Gastroesophageal sphincter (tissue), 4 donors: Measurements from ENCODE around the gene TMED3. TPM values are rescaled to one million over a fixed set of nuclear protein-coding genes. Genes with fewer than 3 reads are reported as not detected.

Source experiments
- ATAC-seq: fragments of 150-250 bp; one replicate; pipeline ENCODE4 v1.9.1; 2016; ENCODE audit warnings: mild to moderate bottlenecking, moderate library complexity
- H3K27ac ChIP-seq, 4 donors: fragments of 200-600 bp; sonication (generic) in 3 of 4; 1 replicate in 3 of 4; 2 replicates in 1 of 4; pipeline ENCODE4 v1.5.1; 2016 to 2019
- H3K27me3 ChIP-seq: fragments of 200-600 bp; sonication (generic); one replicate; pipeline ENCODE4 v1.5.1; 2019
- H3K36me3 ChIP-seq, 2 donors: fragments of 200-600 bp; sonication (generic); one replicate each; pipeline ENCODE4 v1.5.1; 2019; ENCODE audit warnings: control low read depth in 1 of 2
- H3K4me1 ChIP-seq, 3 donors: fragments of 200-600 bp; sonication (generic); 1 replicate in 2 of 3; 2 replicates in 1 of 3; pipeline ENCODE4 v1.5.1; 2016 to 2019; ENCODE audit warnings: control low read depth in 2 of 3
- H3K4me3 ChIP-seq, 2 donors: fragments of 200-600 bp; sonication (generic); one replicate each; pipeline ENCODE4 v1.5.1; 2019; ENCODE audit warnings: mild to moderate bottlenecking in 1 of 2, moderate library complexity in 1 of 2
- H3K9me3 ChIP-seq, 3 donors: fragments of 200-600 bp; sonication (generic); one replicate each; pipeline ENCODE4 v1.5.1; 2017 to 2019; ENCODE audit warnings: control low read depth in 2 of 3
- EP300 ChIP-seq: sonication (generic); formaldehyde crosslinking; IDR thresholded peaks from one replicate; pipeline ENCODE4 v1.6.1; 2017; ENCODE audit warnings: antibody characterized with exemption, mild to moderate bottlenecking
- POLR2A ChIP-seq, 2 donors: fragments of 450-650 bp; IDR thresholded peaks; one replicate each; pipeline ENCODE4 v1.6.1; 2017; ENCODE audit warnings: antibody characterized with exemption in 2 of 2, mild to moderate bottlenecking in 2 of 2, moderate library complexity in 1 of 2
- POLR2AphosphoS5 ChIP-seq: sonication (generic); formaldehyde crosslinking; IDR thresholded peaks from one replicate; pipeline ENCODE4 v1.6.1; 2017; ENCODE audit warnings: antibody characterized with exemption
- WGBS, 2 donors: methylation state at CpG; one replicate each; pipeline ENCODE4 v1.1.5; 2018; ENCODE audit warnings: low coverage in 1 of 2; 5-methylcytosine and 5-hydroxymethylcytosine counted together
- total RNA-seq, 4 donors: library from RNA; depleted of rRNA; stranded (reverse); fragments of >200 nt; gene quantifications; one replicate each; pipeline ENCODE4 v1.1.0, GENCODE V29; 2016
- TF ChIP-seq, protein P1 (sequence below), 4 experiments: fragments of 200-600 bp in 2 of 4; fragments of 450-650 bp in 2 of 4; sonication (generic) in 1 of 4; IDR thresholded peaks; one replicate each; pipeline ENCODE4 v1.5.1; 2017 to 2019; ENCODE audit warnings: antibody characterized with exemption in 4 of 4, mild to moderate bottlenecking in 2 of 4, moderate library complexity in 2 of 4

Gene TMED3
- total RNA-seq, 4 donors from 2014 or later = 14.6 to 31.1 (median 26.7) TPM

DNA sequence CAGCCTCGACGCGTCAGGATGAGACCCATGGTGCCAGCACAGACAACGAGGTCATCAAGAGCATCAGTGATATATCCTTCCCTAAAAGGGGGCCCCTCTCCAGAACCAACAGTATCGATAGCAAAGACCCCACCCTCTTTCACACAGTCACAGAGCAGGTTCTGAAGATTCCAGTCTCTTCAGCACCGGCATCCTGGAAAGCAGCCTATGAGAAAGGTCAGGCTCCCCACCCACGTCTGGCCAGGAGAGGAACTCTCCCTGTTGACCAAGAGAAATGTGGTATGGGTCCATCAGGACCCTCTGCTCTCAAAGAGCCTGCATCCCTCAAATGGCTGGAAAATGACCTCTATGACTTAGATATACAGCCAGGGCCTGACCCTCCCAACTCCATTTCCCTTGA is 16.8 kb upstream of the TMED3 start:
- no peaks in the 10 kb centered on the region for H3K4me1 ChIP-seq
- TF ChIP-seq POLR2A (IDR thresholded peaks at IDR 0.05) (no peak), POLR2AphosphoS5 (no peak), EP300 (no peak)
- TF ChIP-seq, protein P1, sequence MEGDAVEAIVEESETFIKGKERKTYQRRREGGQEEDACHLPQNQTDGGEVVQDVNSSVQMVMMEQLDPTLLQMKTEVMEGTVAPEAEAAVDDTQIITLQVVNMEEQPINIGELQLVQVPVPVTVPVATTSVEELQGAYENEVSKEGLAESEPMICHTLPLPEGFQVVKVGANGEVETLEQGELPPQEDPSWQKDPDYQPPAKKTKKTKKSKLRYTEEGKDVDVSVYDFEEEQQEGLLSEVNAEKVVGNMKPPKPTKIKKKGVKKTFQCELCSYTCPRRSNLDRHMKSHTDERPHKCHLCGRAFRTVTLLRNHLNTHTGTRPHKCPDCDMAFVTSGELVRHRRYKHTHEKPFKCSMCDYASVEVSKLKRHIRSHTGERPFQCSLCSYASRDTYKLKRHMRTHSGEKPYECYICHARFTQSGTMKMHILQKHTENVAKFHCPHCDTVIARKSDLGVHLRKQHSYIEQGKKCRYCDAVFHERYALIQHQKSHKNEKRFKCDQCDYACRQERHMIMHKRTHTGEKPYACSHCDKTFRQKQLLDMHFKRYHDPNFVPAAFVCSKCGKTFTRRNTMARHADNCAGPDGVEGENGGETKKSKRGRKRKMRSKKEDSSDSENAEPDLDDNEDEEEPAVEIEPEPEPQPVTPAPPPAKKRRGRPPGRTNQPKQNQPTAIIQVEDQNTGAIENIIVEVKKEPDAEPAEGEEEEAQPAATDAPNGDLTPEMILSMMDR (IDR thresholded peaks at IDR 0.05) = no peak
- H3K27me3 ChIP-seq = peaks cover 35% of the 10 kb centered on the region
- no peak overlapping the region for H3K27ac ChIP-seq
- H3K36me3 ChIP-seq = no peaks in the 10 kb centered on the region
- 20% methylated on average over 1 of the region's 7 CpGs; no CpG with 5 or more reads in 1 of the 2 donors for WGBS, 2 donors
- ATAC-seq = no peak
- H3K4me3 ChIP-seq = no peak overlapping the region
- H3K9me3 ChIP-seq = no peaks in the 10 kb centered on the region

DNA sequence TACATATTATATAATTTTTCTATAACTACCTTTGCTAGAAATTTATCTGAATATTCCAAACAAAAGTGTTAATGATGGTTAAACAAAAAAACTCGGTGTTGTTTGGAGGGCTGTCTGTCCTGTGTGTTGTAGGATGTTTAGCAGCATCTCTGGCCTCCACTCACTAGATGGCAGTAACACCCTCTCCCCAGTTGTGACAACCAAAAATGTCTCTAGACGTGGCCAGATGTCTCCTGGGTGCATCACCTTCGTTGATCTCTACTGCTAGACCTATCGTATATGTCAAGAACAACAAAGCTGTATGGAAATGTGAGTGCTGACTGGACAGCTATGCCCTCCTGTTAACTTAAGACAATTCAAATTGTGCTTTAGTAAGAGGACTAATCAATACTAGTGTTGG is 14.3 kb upstream of the TMED3 start:
- 20 to 24% methylated on average over 2 to 4 of the region's 4 CpGs for WGBS, 2 donors
- Histone ChIP-seq H3K27ac (no peak overlapping the region), H3K4me1 (no peaks in the 10 kb centered on the region), H3K4me3 (no peak overlapping the region), H3K36me3 (no peaks in the 10 kb centered on the region), H3K9me3 (no peaks in the 10 kb centered on the region), H3K27me3 (peaks cover 35% of the 10 kb centered on the region)
- no peak for ATAC-seq
- TF ChIP-seq EP300 (no peak), POLR2AphosphoS5 (no peak), POLR2A (IDR thresholded peaks at IDR 0.05) (no peak)
- TF ChIP-seq, protein P1 (IDR thresholded peaks at IDR 0.05) = no peak

DNA sequence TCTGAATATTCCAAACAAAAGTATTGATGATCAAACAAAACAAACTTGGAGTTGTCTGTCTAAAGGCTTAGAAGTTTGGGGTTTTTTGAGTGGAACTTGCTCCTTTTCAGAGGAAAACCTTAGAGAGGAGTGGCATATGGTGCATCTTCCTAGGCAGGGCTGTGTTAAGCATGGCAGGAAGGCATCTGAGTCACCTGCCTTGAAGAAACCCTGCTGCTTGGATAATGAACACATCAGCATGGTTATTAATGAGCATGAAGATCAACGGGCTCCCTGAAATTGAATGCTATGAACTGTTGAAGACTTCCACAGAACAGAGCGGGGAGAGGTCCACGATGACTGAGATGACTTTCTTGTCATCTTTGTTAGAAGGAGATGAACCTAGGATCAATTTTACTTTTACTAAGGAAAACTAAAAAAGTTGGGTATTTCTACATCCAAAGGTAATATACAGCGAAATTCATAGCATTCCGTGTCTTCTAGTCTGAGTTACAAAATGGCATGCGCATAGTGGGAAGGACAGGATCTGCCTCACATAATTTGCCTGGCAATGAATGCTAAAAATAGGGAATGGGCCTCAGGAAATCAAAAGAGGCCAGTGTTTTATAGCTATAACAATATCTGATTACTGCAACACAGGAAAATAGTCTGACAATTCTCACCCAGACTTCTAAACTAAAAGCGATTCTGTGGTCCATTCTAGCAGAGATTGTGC is 11.6 kb upstream of the TMED3 start:
- Histone ChIP-seq H3K4me1 (no peaks in the 10 kb centered on the region), H3K4me3 (no peak overlapping the region), H3K27ac (no peak overlapping the region), H3K36me3 (no peaks in the 10 kb centered on the region), H3K9me3 (no peaks in the 10 kb centered on the region), H3K27me3 (peaks cover 12% of the 10 kb centered on the region)
- TF ChIP-seq, protein P1 (IDR thresholded peaks at IDR 0.05) = no peak
- no peak for TF ChIP-seq POLR2AphosphoS5
- TF ChIP-seq POLR2A (IDR thresholded peaks at IDR 0.05) = no peak
- no peak for TF ChIP-seq EP300
- ATAC-seq = no peak
- WGBS, 2 donors = 86 to 87% methylated on average over 6 to 7 of the region's 7 CpGs

DNA sequence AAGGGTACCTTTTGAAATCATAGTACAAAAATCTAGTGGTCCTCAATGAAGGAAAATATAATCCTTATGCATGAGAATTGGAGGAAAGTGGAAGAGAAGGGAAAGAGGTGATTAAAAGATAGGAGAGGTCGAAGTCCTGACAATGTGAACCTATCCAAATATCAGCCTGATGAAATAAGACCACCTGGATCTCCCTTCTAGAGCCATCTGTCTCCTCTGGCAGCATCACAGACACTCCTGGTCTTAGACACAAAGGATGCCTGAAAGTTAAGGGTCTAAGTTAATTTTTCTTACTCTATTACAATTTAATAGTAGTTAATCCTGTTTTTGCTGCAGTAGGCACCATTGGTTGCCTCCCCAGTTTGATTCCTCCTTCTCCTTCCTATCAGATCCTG is 11.1 kb upstream of the TMED3 start:
- Histone ChIP-seq H3K9me3 (no peaks in the 10 kb centered on the region), H3K4me1 (no peaks in the 10 kb centered on the region), H3K27me3 (peaks cover 12% of the 10 kb centered on the region), H3K36me3 (no peaks in the 10 kb centered on the region), H3K27ac (no peak overlapping the region), H3K4me3 (no peak overlapping the region)
- WGBS, 2 donors = 47% methylated on average over 1 of the region's 1 CpG; no CpG with 5 or more reads in 1 of the 2 donors
- no peak for ATAC-seq
- TF ChIP-seq POLR2AphosphoS5 = no peak

DNA sequence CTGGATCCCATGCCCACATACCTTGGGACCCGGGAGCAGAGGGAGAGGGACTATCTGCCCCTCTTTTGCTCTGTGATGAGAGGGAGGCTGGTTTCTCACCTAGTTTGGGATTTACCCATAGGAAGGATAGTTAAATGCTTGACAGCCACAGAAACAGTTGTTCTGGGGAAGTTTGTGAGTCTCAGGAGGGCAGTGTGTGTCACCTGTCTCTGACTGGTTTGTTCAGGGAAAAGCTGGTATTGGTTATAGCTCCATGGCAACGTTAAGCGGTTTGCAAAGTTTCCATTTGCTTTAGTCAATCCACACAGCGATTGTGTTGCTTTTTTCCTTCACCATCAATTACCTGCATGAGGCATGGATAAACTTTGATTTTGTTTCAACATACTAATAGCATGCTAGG is 3.7 kb upstream of the TMED3 start:
- no peak overlapping the region for H3K27ac ChIP-seq
- WGBS, 2 donors = 22 to 57% methylated on average over 3 of the region's 4 CpGs
- no peak for ATAC-seq
- H3K4me3 ChIP-seq = no peak overlapping the region
- H3K27me3 ChIP-seq = peaks cover 36% of the 10 kb centered on the region
- TF ChIP-seq POLR2A (IDR thresholded peaks at IDR 0.05) = no peak
- TF ChIP-seq EP300 = no peak
- TF ChIP-seq POLR2AphosphoS5 = no peak
- TF ChIP-seq, protein P1 (IDR thresholded peaks at IDR 0.05) = no peak
- peaks cover 0 to 17% (median 6%) of the 10 kb centered on the region in 3 donors for H3K4me1 ChIP-seq
- no peaks in the 10 kb centered on the region for H3K9me3 ChIP-seq
- no peaks in the 10 kb centered on the region for H3K36me3 ChIP-seq
